ENCODE data around the gene C5AR2. TPM values are rescaled to one million over a fixed set of nuclear protein-coding genes. Genes with fewer than 3 reads are reported as not detected.
"Not testable (repeated sequence)": the region's sequence is repeated elsewhere in the genome, so short reads cannot be mapped to it uniquely, and the experiment has no call there.

C5AR2 gene
- total RNA-seq, 1 experiment from 2014 or later, result 0.39 TPM

DNA sequence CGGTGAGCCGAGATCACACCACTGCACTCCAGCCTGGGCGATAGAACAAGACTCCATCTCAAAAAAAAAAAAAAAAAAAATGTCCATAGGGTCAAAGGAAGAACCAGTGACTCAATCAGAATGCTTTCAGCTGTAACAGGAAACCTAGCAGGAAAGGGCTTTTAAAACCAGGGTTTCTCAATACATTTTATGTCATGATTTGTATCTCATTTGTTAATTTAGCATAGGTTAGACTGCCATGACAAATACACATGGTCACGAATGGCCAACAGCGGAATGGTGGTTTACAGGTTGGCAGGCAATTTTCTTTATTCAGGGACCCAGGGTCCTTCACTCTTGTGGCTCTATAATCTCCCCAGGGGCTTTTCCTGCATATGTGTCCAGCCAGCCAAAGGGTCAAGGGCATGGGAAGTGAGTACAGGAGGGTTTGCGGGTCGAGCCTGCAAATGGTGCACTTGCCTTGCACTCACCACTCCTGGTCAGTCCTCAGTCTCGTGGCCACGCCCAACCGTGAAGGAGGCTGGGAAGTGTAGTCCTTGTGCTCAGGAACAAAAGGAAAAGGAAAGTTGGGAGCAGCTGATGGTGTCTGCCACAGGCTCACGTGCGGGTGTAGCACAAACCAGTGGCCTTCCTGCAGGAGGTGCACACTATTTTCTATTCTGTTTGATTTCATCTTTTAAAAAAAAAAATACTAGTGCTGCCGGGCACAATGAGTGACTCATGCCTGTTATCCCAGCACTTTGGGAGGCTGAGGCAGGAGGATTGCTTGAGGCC lies 32.0 kb downstream of the C5AR2 start:
- DNase-seq (ENCODE audit: low read depth), result peak; percentile 84

- not testable (repeated sequence) for DNase-seq (ENCODE audit: low read depth)
These were observed 33.5 kb downstream of the C5AR2 start for GRCh38 chr19:47365455-47365854.

GRCh38 chr19:47370045-47370611 lies 38.2 kb downstream of the C5AR2 start:
- DNase-seq (ENCODE audit: low read depth), result peak; percentile 59

GRCh38 chr19:47371261-47371660 lies 39.3 kb downstream of the C5AR2 start:
- no peak for DNase-seq (ENCODE audit: low read depth)

DNA sequence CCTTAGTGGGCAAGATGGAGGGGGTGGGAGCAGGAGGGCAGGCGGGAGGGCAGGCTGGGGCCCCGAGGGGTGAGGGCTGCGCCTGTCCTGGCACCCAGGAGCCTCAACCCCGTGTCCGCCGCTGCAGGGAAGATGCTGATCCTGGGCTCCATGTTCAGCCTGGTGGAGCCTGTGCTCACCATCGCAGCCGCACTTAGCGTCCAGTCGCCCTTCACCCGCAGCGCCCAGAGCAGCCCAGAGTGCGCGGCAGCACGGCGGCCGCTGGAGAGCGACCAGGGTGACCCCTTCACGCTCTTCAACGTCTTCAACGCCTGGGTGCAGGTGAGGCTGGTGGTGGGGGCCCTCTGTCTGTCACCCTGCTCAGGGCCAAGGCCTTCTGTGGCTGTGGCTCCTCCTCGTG lies 40.6 kb downstream of the C5AR2 start:
- no peak for DNase-seq (ENCODE audit: low read depth)

GRCh38 chr19:47373246-47374240 lies 41.6 kb downstream of the C5AR2 start:
- DNase-seq (ENCODE audit: low read depth), result no peak

DNA sequence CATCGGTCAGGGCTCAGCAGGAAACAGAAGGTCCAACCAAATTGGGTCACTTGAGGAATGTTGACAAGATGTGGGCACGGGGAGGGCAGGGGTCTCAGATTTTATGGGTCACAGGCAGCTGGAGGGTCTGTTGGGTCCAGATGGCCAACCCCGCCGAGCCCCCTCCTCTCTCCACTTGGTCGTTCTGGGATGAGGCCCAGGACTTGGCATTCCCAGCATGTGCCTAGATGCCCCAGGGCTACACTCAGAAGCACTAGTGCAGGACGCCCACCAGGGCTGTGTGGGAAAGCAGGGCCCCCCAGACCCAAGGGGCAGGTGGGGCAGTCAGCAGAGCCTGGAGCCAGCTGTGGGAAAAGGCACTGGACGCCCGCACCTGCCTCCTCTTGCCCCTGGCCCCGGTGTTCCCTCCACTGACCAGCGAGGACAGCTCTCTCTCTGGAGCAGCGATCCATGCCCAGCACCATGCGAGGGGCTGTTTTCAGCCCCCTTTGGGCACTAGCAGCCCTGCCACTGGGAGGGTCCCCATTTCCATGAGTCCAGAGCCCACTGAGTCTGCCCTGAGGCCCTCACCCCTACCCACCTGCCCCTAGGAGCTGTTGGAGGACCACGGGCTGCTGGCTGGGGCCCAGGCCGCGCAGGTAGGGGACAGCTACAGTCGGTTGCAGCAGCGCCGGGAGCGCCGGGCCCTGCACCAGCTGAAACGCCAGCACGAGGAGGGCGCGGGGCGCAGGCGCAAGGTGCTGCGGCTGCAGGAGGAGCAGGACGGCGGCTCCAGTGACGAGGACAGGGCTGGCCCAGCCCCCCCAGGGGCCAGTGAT lies 43.1 kb downstream of the C5AR2 start:
- no peak for DNase-seq (ENCODE audit: low read depth)

- DNase-seq (ENCODE audit: low read depth), result no peak
These were observed 44.0 kb downstream of the C5AR2 start for GRCh38 chr19:47375694-47376588.

DNA sequence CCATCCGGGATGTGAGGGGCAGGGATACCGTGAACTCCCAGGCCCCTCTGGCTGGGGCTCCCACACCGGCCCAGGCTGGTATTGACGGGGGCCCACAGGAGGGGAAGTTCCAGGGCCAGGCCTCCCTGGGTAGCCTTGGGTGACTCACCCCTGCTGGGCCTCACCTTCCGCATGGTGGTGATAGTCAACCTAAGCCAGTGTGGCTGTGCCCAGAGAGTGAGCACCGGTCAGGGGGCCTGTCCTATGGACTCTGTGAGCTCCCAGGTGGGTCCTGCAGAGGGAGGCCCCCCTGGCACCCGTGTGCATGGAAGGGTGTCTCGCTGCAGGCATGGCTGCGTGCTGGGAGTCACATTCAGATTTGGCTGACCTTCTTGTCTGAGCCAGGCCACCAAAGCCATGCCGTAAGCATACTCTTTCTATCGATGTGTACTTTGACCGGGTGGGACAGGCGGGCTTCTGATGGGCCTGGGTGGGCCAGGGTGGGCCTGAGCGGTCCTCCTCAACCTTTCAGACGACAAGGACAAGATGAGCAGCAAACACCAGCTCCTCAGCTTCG lies 44.7 kb downstream of the C5AR2 start:
- DNase-seq (ENCODE audit: low read depth), result no peak

DNA sequence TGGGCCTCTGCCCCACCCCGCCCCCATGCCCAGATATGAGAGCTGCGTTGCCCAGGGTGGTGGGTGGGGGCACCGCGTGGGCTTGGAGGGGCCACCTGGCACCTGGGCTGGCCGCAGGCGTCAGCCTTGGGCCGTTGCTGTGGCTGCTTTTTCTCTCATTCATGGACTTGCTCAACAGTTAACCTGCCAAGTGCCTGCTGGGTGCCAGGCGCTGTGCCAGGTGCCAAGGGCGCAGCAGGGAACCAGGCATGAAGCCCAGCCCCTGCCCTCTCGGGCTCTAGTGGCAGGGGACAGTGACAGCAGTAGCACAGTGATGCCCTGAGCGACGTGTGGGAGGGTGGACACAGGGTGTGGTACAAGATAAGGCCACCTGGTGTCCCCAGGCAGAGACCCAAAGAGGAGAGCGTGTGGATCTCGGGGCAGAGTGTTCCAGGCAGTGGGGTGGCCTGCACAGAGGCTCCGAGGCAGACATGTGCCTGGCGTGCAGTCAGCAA lies 45.3 kb downstream of the C5AR2 start:
- no peak for DNase-seq (ENCODE audit: low read depth)

DNA sequence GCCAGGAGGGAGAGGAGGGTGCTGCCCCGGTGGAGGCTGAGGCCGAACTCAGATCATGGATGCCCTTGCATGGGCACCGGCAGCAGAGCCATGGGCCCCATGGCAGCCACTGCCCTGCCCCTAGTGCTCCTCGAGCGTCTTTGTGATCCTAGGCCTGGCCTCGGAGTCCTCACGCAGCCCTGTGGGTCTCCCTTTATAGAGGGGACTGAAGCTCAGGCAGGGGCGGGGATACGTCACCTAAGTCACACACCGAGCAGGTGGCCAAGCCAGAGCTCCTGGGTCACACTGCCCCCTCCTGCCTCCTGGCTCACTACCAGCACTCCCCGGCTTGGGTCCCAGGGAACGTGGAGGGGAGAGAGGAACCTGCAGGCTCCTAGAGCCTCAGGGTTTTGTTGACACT lies 45.8 kb downstream of the C5AR2 start:
- no peak for DNase-seq (ENCODE audit: low read depth)

- DNase-seq (ENCODE audit: low read depth), result no peak
These were observed 46.3 kb downstream of the C5AR2 start for GRCh38 chr19:47378246-47378645.

DNA sequence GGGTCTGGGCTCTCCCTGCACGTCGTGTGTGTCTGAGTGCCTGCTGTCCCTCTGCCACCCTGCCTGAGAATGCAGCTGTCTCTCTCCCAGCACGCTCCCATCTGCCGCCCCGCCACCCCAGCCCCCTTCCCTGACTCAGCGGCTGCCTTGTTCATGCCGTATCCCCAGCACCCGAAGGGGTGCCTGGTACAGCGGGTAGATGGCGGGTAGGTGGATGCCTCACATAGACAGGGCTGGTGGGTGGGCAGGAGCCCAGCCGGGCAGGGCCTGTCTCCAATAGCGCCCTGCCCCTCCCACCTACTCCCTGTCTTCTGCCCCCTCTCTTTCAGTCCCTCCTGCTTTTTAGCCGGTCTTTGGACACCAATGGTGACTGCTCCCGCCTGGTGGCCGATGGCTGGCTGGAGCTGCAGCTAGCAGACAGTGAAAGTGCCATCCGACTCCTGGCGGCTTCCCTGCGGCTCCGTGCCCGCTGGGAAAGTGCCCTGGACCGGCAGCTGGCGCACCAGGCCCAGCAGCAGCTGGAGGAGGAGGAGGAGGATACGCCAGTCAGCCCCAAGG lies 47.5 kb downstream of the C5AR2 start:
- no peak for DNase-seq (ENCODE audit: low read depth)

- no peak for DNase-seq (ENCODE audit: low read depth)
These were observed 48.6 kb downstream of the C5AR2 start for GRCh38 chr19:47380559-47380958.

DNA sequence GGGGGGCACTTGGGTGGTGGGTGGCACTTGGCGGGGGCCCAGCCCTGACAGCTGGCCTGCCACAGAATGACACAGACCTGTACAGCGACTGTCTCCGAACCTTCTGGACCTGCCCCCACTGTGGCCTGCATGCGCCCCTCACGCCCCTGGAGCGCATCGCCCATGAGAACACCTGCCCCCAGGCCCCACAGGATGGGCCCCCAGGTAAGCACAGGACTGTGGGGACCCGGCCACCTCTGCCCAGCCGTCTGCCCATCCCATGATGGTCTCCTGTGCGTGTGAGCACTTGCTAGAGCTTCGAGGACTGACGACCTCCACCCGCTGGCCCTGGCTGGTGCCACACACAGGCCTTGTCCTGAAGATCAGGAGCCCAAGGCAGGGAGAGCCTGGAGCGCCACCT lies 49.1 kb downstream of the C5AR2 start:
- DNase-seq (ENCODE audit: low read depth), result no peak

DNA sequence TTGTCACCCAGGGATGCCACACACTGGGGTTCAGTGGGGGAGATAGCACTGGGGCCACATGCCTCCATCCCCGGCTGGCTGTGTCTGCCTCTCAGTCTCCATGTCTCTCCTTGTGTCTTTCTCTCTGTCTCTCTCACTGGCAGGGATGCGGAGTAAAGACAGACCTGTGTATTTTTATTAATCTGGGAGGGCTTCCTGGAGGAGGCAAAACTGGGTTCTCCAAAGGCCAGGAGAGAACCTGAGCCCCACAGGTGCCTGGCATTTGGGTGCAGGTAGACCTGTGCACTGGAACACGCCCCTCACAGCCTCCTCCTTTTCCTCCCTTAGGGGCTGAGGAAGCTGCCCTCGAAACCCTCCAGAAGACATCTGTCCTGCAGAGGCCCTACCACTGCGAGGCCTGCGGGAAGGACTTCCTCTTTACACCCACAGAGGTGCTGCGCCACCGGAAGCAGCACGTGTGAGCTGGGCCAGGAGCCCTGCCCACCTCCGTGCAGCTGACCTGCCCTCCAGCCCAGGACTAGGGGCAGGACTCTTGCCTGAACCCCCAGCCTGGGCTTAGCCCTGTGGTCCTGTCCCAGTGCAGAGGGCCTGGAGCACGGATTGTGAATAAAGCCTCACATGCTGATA lies 49.8 kb downstream of the C5AR2 start:
- DNase-seq (ENCODE audit: low read depth), result no peak

- DNase-seq (ENCODE audit: low read depth), result not testable (repeated sequence)
These were observed 51.9 kb downstream of the C5AR2 start for GRCh38 chr19:47383890-47384289.

DNA sequence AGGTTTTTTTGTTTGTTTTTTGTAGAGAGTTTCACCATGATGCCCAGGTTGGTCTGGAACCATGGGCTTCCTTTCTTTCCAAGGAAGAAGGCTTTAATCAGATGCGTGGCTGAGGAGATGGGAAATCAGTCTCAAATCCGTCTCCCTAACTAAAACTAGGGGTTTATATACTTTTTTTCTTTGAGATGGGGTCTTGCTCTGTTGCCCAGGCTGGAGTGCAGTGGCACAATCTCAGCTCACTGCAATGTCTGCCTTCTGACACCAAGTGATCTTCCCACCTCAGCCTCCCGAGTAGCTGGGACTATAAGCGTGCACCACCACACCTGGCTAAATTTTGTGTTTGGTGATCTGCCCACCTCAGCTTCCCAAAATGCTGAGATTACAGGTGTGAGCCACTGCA lies 52.6 kb downstream of the C5AR2 start:
- not testable (repeated sequence) for DNase-seq (ENCODE audit: low read depth)

- DNase-seq (ENCODE audit: low read depth), result not testable (repeated sequence)
These were observed 54.6 kb downstream of the C5AR2 start for GRCh38 chr19:47386582-47386981.

Measured in M059J (cell line).